Hematopoietic multipotent progenitor cell treated with erythropoietin and hydrocortisone succinate and interleukin-3 and kit ligand, for 8 days (in vitro differentiated cells): ENCODE measurements around the gene LANCL2.
A peak's percentile ranks its signal among the peaks of the same experiment; 100 is the strongest.
"Not testable (repeated sequence)": the region's sequence is repeated elsewhere in the genome, so short reads cannot be mapped to it uniquely, and the experiment has no call there.

Source experiments
- DNase-seq: peaks from one replicate; pipeline ENCODE4 v3.0.0-alpha.2; 2015

Gene LANCL2

DNA sequence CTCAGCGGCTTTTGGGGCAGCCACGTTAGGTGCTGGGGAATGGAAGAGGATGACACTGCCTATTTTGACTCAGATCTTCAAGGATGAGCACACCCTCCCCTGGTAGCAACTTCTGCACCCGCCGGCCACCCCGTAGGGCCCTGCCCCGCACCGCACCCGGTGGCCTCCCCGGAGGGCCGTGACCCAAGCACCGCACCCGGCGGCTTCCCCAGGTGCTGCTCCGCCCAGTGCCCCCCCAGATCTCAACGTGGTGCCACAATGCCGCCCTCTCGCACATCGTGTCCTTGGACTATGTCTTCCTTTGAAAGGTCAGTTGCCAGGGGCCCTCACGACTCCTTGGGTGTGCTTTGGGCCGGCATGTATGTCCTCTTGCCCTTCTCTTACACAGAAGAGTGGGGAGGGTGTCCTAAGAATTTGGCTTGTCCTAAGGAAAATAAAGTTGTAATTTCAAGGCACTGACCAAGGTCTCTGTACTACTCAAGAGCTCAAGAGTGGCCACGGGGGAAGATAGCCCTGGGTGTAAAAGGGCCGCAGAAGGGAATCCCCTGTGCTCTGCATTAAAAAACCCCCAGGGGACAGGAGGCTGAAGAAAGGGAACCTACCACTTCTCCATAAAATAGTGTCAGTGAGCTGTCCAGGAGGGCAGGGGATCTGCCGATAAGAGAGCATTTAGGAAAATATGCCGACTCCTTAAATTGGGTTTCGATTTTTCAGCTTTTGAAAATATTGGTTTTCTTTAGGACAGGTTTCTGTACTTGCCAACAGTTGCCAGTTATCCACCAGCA lies 1.6 kb upstream of the LANCL2 start:
- no peak for DNase-seq

DNA sequence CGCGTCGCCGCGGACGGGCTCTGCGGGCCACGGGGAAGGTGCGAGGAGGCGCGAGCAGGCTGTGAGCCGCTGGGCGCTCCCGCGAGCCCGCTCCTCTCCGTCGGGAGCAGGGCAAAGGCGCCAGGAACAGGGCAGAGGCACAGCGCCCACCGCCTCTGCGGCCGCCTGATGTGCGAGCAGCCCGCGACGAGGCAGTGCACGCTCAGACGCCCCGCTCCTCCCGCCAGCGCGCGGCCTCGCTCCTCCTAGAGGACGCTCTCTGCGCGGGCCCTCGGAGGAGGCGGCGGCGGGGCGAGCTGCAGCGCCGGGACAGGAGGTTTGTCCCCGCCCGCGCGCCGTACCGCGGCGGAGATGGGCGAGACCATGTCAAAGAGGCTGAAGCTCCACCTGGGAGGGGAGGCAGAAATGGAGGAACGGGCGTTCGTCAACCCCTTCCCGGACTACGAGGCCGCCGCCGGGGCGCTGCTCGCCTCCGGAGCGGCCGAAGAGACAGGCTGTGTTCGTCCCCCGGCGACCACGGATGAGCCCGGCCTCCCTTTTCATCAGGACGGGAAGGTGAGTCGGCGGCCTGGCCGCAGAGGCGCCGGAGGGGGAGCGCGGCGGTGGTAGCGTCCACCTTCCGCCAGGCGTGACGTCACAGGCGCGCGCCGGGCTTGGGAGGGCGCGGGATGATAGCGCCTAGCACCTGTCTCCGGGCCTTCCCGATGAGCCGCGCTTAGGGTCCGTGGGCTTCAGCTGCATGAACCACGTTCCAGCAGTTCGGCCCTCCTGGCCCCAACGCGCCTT lies 731 bp downstream of the LANCL2 start:
- peak; percentile 94 for DNase-seq

DNA sequence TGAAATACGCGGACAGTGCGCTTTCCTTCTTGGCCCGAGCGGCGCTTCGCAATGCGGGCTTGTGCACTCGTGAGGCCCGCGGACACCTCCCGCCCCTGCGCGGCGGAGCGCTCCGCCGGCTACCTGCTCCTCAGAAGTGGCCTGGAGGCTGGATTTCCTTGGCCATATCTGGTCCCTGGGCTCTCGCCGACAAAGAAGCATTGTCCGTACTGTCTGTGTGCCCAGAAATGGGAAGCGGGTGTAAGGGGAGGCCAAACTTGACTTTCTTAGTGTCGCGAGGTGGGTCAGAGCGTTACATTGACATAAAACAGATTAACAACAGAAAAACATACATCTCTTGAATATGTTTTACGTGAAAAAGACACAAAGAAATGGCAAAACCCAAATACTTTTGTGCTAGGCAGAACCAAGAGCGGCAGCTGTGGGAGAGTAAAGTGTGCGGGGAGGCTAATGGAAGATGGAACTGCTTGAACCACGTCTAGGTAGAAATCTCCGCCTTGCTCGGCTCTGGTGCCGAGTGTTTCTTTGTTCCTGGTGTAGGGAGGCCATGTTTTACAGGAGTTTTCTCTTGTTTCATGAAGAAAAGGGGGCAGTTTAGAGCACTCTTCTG lies 1.4 kb downstream of the LANCL2 start:
- DNase-seq: peak; percentile 60

DNA sequence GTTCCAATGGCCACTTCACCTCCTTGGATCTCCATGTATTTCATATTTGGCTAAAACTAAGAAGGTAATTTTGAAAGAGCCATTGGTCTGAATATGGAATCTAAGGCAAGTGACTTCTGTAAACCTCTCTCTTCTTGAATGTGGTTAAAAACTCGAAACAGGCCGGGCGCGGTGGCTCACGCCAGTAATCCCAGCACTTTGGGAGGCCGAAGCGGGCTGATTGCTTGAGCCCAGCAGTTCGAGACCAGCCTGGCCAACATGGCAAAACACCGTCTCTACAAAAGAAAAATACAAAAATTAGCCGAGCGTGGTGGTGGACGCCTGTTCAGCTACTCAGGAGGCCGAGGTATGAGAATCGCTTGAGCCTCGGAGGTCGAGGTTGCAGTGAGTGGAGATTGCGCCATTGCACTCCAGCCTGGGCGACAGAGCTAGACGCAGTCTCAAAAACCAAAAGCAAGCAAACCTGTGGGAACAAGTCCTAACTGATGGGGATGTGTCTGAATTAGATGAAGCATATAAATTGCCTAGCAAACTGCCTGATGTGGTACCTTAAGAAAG lies 2.2 kb downstream of the LANCL2 start:
- no peak for DNase-seq

DNA sequence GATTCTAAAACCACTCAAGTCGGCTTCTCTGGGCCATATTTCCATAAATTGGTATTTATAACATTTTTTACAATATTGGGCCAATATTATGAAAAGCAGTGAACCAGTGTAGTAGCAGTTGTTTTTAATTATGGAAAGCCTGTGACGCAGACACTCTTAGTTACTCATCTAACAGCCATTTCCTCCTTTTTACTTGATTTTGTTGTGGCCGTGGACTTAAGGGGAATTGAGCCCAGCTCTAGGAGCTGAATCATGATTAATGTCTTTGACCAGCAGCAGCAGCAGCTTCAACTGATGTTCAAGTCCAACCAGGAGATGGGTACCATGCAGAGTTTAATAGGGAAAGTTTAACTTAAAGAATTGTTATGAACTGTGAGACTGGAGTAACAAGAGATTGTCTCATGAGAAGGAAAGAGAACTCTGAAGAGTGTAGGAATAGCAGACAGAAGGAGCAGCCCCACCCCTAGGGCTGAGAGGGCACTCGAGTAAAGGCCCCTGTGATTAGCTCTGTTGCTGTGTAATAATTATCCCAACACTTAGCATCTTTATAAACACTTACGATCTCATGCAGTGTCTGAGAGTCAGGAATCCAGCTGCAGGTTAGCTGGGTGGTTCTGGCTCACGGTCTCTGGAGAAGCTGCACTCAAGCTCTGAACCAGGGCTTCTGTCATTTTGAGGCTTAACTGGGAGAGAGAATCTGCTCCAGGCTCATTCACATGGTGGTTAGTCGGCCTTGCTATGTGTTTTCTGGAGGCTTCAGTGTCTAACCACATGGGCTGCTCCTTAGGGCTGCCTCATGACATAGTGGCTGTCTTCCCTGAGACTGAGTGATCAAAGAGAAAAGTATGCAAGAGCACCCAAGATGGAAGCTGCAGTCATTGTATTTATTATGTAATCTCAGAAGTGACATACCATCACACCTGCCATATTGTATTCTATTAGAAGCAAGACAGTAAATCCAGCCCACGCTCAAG lies 4.6 kb downstream of the LANCL2 start:
- no peak for DNase-seq

DNA sequence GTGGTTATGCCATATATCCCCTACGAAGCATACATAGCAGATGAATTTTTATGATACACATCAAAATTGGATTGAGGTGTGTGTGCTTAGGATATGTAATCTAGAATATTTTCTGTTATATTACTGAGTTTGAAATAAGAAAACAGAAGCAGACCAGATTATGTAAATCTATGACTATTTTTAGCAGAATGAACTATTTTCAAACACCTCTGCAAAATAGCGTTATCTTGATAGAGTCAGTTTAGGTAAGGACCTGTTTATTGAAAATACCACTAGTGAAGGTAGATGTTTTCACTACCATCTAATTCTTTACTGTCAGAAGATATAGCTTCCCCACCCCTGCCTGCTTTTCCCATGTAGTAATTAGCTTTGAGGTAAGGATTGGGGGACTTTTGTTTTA lies 9.1 kb downstream of the LANCL2 start:
- DNase-seq: no peak

DNA sequence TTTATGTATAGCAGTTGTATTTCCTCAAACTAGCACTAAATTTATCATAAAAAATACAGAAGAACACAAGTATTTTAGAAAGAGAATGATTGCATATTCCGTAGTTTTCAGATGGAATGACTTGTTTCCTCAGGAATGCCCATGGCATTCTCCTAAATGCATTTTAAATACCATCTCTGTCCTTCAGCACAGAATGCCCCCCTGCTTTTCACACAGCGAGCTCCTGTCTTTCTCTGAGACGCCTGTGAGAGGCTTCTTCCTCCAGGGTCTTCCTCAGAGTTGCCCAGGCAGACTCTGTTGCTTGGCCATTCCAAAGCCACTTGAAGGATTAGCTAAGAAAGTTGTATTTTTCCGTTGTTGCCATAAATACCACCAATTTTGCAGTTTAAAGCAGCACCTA lies 10.1 kb downstream of the LANCL2 start:
- DNase-seq: no peak

DNA sequence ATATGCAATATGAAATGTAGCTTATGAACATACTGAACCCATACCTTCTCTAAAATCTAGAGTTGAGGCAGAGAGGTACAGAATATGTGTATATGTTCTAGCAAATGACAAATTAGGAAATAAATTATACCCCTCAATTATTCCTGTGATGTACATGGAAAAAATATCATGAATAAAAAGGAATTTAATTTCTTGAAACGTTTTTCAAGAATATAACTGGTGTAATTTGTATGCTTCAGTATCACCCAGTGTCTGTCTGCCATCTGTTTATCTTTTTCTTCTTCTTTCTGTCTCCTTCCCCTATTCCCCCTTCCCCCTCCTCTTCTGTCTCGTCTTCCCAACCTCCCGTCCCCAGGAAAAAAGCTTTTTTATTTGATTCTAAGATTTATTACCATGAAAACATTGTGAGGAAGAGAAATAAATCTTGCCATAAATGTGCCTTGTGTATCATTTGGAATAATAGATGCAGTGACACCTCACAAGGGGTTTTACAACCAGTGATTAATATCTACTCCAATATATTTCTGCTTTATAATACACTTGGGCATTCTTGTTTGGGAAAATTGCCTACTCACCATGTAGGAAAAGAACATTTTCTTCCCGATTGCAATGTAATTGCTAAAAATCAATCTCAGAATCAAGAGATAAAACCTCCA lies 12.2 kb downstream of the LANCL2 start:
- DNase-seq: no peak

DNA sequence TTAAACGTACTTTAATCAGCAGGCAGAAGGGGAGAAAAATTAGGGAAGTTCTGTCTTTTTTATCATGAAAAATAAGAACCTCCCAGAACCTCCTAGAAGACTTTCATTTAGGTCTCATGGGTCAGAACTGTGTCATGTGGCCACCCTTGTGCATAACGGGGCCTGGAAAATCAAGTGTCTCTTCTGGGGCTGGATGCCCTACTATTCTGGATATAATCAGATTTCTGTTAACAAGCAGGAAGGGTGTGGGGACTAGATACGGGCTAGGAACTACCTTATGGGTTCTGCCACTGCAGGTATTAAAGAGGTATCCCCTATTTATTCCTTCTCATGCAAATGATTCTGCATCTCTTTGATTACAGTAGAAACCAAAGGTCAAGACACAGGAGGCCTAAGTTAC lies 14.1 kb downstream of the LANCL2 start:
- DNase-seq: peak; percentile 32

DNA sequence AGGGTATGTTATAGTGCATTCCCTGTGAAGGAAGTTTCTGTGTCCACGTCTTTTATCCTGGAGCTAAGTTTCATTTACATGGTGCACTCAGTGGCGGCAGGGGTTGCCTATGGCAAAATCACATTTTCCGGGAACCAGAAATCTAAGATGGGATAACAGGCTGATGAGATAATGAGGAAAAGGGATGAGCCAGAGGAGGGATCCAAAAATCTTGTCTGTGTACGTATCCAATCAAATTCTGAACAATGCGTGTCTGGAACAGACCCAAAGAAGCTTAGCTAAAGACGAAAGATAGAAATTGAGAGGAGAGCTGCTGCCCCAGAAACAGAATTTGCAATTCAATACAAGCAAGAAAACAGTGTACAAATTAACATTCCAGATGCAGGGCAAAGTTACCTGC lies 16.1 kb downstream of the LANCL2 start:
- DNase-seq: no peak

DNA sequence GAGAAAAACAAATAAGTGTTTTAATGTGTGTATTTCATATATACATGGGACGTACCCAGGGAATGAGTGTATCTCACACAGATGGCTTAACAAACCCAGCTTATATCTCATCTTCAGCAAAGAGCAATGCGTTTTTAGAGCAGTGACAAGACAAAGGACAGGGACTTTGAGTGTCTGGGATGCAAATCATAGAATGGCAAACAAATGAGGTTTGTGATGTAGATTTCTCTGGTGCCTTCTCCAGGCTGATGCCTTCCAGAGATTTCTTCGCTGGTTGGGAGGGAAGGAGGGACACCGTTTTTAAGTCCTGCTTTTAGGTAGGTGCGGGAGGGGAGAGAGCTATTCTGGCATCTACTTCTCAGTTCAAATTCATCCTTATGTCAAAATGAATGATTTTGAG lies 16.6 kb downstream of the LANCL2 start:
- DNase-seq: no peak

DNA sequence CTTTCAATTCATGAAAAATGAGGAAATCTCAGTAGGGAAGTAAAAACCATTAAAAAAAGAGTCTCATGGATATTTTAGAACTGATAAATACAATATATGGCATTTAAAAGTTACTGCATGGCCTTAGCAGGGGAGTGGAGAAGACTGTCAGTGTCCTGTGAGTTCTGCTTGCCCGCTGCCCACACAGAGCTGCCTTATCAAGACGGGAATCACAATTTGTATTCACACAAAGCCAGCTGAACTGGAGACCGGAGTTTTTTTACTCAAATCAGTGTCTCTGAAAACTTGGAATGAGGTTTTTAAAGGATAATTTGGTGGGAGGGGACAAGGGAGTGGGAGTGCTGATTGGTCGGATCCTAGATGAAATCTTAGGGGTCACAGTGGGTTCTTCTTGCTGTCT lies 17.1 kb downstream of the LANCL2 start:
- DNase-seq: no peak

DNA sequence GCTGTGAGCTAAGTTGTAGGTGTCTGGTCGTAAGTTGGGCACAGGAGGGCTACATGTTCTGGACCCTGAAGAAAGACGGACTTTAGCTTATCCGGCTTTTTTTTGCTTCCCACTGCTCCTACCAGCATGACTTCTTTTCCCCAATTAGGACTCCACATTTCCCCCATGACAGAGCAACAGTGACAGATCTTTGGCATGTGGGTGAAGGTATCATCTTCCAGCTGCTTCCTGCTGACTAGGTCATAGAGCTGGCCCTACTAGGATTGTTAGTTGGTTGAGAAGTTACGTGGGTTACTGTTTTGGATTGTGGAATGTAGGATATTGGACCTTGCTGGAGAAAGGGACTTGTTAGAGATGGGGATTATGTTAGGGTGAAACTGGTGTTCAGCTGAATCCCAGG lies 21.4 kb downstream of the LANCL2 start:
- DNase-seq: no peak

DNA sequence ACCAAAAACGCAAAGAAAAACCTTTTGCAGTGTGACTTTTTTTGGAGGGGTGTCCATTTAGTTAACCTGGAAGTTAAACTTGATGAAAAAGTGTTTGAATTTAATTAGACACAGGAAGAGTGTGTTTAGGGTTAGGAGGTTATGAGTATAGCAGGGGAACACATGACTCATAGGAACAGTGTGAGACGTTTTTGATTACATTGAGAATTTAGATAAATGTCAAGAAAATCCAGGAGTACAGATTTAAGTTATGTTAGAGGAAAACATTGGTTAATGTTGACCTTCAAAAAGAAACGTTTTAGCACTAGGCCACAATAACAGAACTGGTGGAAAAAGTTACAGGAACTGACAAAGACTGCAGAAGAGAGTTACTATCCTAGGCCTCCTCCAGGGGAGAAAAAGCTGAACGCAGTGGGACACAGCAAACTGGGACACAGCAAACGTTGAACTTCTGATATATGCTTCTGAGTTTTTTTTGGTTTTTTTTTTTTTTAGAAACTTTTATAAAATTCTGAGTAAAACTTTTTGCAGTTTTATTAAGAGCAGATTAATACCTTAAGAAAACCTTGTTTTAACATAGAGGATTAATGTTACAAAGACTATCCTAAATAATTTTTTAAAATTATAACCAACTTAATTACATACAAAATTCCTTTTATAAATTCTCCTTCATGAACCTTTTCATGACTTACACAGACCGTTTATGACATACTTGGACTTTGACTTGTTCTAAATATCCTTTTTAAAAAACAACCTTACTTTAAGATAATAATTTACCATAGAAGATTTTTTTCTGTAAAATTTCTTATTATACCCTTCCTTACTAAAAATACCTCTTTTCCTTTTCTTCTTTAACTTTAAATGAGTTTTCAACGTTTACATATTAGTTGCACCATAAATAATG lies 22.2 kb downstream of the LANCL2 start:
- peak; percentile 44 for DNase-seq

DNA sequence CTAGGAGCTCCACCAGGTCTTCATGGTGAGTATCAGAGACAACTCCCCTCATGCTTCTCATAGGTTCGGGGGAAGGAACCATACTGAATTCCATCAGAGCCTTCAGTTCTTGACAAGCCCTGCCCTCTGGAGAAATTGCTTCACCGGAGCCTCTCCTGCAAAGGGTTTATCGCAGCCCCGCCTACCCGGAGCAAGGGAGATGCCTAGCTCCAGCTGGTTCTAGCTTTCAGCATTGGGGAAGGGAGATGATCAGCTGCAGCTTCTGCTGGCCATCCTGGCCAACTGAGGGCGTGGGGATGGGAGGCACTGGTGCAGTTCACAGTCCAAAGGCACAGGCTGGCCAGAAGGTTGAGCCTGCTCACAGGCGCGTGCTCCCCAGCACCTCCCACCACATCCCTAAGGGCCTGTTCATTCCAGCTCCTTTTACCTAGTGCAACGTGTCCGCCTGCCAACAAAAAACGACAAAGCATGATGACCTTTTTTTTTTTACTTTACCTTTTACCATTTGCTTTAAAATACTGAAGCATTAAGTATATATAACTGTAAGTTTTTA lies 31.2 kb downstream of the LANCL2 start:
- no peak for DNase-seq

DNA sequence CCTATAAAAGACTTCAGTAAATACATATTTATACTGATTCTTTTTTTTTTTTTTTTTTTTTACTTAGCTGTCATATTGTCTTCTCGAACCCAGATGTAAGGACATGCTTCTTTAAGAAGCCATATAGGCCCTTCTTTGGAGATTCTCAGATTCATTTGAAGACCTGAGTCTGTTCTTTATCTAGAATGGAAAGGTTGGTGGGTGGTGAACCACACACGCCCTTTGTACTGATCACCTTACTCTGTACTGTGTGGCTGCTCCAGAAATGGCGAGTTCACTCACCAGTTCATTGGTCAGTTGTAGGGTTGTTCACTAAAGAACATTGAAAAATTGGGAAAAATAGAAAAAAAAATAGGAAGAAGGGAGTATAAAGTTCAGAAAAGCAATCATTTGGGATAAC lies 32.5 kb downstream of the LANCL2 start:
- no peak for DNase-seq

DNA sequence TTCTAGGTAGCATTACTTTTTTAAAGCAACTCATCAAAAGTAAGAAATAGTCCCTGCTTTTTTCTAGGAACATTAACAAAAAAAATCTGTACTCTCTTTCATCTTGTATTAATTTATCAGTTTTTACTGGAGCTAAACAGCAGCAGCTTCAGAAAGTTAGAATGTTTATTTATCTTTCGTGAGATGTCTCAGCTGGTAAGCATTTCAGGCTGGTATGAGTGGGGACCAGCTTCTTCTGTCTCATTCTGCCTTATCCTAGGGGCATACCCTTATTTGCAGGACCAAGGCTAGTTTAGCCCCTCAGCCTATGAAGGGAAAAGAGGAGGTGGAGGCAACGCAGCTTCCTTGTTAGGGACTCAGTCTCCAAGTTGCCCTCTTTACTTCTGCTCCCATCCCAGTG lies 35.1 kb downstream of the LANCL2 start:
- DNase-seq: no peak

DNA sequence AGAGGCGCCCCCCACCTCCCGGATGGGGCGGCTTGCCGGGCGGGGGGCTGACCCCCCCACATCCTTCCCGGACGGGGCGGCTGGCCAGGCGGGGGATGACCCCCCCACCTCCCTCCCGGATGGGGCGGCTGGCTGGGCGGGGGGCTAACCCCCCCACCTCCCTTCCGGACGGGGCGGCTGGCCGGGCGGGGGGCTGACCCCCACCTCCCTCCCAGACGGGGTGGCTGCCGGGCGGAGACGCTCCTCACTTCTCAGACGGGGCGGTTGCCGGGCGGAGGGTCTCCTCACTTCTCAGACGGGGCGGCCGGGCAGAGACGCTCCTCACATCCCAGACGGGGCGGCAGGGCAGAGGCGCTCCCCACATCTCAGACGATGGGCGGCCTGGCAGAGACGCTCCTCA lies 37.4 kb downstream of the LANCL2 start:
- not testable (repeated sequence) for DNase-seq

DNA sequence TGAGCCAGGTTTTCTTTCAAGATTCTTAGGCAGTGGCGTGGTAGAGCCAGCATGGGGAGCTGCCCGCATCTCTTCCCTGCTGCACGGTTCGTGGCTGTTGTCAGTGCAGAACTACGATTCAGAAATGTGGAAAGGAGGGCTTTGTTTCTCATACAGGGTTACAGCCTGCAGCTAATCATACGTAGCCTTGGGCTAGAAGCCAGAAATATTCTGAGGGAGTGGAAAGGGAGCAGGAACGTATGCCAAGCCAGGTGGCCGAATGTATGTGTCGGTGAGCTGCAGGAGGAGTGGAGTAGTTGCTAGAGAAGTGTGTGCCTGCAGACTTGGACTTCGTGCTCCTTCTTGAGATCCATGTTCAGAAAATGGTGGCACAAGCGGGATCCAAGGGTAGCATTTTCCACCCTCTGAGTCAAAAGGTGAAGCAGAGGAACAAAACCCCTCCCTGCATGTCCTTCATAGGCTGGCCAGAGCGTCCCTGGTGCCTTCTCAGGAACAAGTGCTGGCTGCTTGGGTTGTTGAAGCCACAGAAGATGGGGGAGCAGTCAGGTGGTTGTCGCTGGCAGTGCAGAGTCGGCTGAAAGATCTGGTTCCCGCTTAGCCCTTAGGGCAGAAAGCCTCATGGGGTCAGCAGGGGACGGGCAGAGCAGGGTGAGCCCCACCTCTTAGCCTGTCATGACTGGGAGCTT lies 40.9 kb downstream of the LANCL2 start:
- no peak for DNase-seq
